ENCODE measurements around the gene SMAD6. TPM values are rescaled to one million over a fixed set of nuclear protein-coding genes. Genes with fewer than 3 reads are reported as not detected.

SMAD6 gene
- total and polyA plus RNA-seq, 2 of the 4 experiments (the other 2 are of a cell fraction) = 4.8 to 8.5 TPM

GRCh38 chr15:66721501-66721937 lies 19.5 kb downstream of the SMAD6 start:
- H3K36me3 ChIP-seq (ENCODE audit: control insufficient read depth, insufficient read depth, low read length) = peaks cover 55% of the 10 kb centered on the region
- DNase-seq (peak; percentile 30), ATAC-seq (ENCODE audit: low read depth) (no peak; the same call in 1 of the 2 replicates)
- peaks cover 64% of the 10 kb centered on the region for H4K20me1 ChIP-seq (ENCODE audit: insufficient read depth, low read length)
- in situ Hi-C loops (cut with MboI; ENCODE audit: low sequenced_read_pairs) = loop anchor here (25.0 kb wide), 1 partner anchor 116 kb away; no protein-coding TSS in a partner anchor
- H3K4ac ChIP-seq (ENCODE audit: low read depth, low read length) = 0 out of 2 replicates have a peak overlapping the region, but pooled peaks have one; percentile 36
- peak overlapping the region; percentile 72; the same call in 1 of the 2 replicates for H3K23ac ChIP-seq (ENCODE audit: low read depth, low read length)
- H2AFZ ChIP-seq (replicated peaks; ENCODE audit: low read length, poor library complexity) = peak overlapping the region; percentile 4
- no peaks in the 10 kb centered on the region for H3K27me3 ChIP-seq (ENCODE audit: control insufficient read depth, insufficient read depth, low read length)
- intact Hi-C loops (cut with micrococcal nuclease) = no loop called here
- no peak overlapping the region for H3K4me2 ChIP-seq (ENCODE audit: low read depth, low read length)
- BruUV-seq (replicated peaks) = no TSS peak
- peak overlapping the region; percentile 31 for H2AK9ac ChIP-seq (replicated peaks; ENCODE audit: low read depth, low read length, poor library complexity)
- no peaks in the 10 kb centered on the region for H3K9me3 ChIP-seq (ENCODE audit: control insufficient read depth, insufficient read depth, low read length)
- H3K4me3 ChIP-seq (ENCODE audit: insufficient read depth, low read depth, low read length) = no peak overlapping the region
- no peak overlapping the region for H2BK20ac ChIP-seq (ENCODE audit: low read depth, low read length)
- peaks cover 31 to 91% of the 10 kb centered on the region in 2 experiments for H3K79me1 ChIP-seq (ENCODE audit: low read depth in 1 of 2, low read length in 2 of 2)
- H3K18ac ChIP-seq (ENCODE audit: low read depth, low read length) = no peak overlapping the region
- no peak overlapping the region for H2BK120ac ChIP-seq (ENCODE audit: low read depth, low read length)
- 100% methylated on average over 2 of the region's 4 CpGs; no CpG with 5 or more reads in 1 of the 2 experiments for WGBS, 2 experiments (ENCODE audit: extremely low coverage in 2 of 2, insufficient read length in 1 of 2)
- H2AK5ac ChIP-seq (ENCODE audit: low read depth, low read length) = peak overlapping the region; percentile 69; the same call in 1 of the 2 replicates
- no peak overlapping the region for H4K5ac ChIP-seq (ENCODE audit: low read depth, low read length)
- no peak overlapping the region for H4K91ac ChIP-seq (ENCODE audit: insufficient read depth, low read depth, low read length)
- ChIA-PET CTCF (interaction anchor here (0.6 to 1.5 kb wide), 4 partner anchors 9 to 130 kb away, joined by 3 to 4 read pairs (median 3); no protein-coding TSS in a partner anchor), POLR2A (ENCODE audit: unreplicated experiment) (no interaction called here)
- H3K14ac ChIP-seq (replicated peaks; ENCODE audit: low read depth, low read length) = no peak overlapping the region
- no peak overlapping the region for H3K56ac ChIP-seq (ENCODE audit: extremely low read depth, insufficient read depth, low read length)
- H4K8ac ChIP-seq (ENCODE audit: low read depth in 2 of 2, low read length in 2 of 2) = no peak overlapping the region
- TF ChIP-seq CTCF (conservative IDR thresholded peaks at IDR 0.05; ENCODE audit: low read depth, low read length) = no peak
- dilution Hi-C loops (cut with HindIII; ENCODE audit: low sequenced_read_pairs, unreplicated experiment) = no loop called here
- H2BK15ac ChIP-seq (ENCODE audit: low read depth, low read length) = no peak overlapping the region
- H2BK5ac ChIP-seq (ENCODE audit: low read depth, low read length, poor library complexity, severe bottlenecking) = peak overlapping the region; percentile 7
- peaks cover 20% of the 10 kb centered on the region for H3K4me1 ChIP-seq (ENCODE audit: control insufficient read depth, insufficient read depth, low read length)
- no peak overlapping the region for H3K9ac ChIP-seq (ENCODE audit: low read depth, low read length)
- no peak overlapping the region for H3K27ac ChIP-seq (ENCODE audit: insufficient read depth, low read length)
- H3K9me1 ChIP-seq (ENCODE audit: insufficient read depth, low read length) = peaks cover 49% of the 10 kb centered on the region

All from IMR-90 (cell line).